Ishikawa (cell line): ENCODE data around the gene FBF1.

Source experiments
- CEBPB ChIP-seq: IDR thresholded peaks from 2 replicates; pipeline ENCODE4 v1.6.1; 2012
- EGR1 ChIP-seq: IDR thresholded peaks from 2 replicates; pipeline ENCODE4 v1.6.1; 2012
- EP300 ChIP-seq: IDR thresholded peaks from 2 replicates; pipeline ENCODE4 v1.6.1; 2012; ENCODE audit warnings: borderline replicate concordance
- FOXM1 ChIP-seq: IDR thresholded peaks from 2 replicates; pipeline ENCODE4 v1.6.1; 2012; ENCODE audit warnings: low read depth, borderline replicate concordance
- NFIC ChIP-seq: IDR thresholded peaks from 2 replicates; pipeline ENCODE4 v1.6.1; 2012
- RAD21 ChIP-seq: IDR thresholded peaks from 2 replicates; pipeline ENCODE4 v1.6.1; 2012; ENCODE audit warnings: low read depth
- REST ChIP-seq: IDR thresholded peaks from 2 replicates; pipeline ENCODE4 v1.6.1; 2012; ENCODE audit warnings: low read depth, mild to moderate bottlenecking
- TAF1 ChIP-seq: IDR thresholded peaks from 2 replicates; pipeline ENCODE4 v1.6.1; 2012; ENCODE audit warnings: low read depth, mild to moderate bottlenecking
- TCF12 ChIP-seq: IDR thresholded peaks from 2 replicates; pipeline ENCODE4 v1.6.1; 2012; ENCODE audit warnings: low read depth
- TEAD4 ChIP-seq: IDR thresholded peaks from 2 replicates; pipeline ENCODE4 v1.6.1; 2012
- USF1 ChIP-seq: IDR thresholded peaks from 2 replicates; pipeline ENCODE4 v1.6.1; 2012
- YY1 ChIP-seq: IDR thresholded peaks from 2 replicates; pipeline ENCODE4 v1.6.1; 2012; ENCODE audit warnings: low read depth
- ZBTB7A ChIP-seq: IDR thresholded peaks from 2 replicates; pipeline ENCODE4 v1.6.1; 2012; ENCODE audit warnings: low read depth
- TF ChIP-seq, protein P1 (sequence below): IDR thresholded peaks from 2 replicates; pipeline ENCODE4 v1.6.1; 2012

The FBF1 gene

DNA sequence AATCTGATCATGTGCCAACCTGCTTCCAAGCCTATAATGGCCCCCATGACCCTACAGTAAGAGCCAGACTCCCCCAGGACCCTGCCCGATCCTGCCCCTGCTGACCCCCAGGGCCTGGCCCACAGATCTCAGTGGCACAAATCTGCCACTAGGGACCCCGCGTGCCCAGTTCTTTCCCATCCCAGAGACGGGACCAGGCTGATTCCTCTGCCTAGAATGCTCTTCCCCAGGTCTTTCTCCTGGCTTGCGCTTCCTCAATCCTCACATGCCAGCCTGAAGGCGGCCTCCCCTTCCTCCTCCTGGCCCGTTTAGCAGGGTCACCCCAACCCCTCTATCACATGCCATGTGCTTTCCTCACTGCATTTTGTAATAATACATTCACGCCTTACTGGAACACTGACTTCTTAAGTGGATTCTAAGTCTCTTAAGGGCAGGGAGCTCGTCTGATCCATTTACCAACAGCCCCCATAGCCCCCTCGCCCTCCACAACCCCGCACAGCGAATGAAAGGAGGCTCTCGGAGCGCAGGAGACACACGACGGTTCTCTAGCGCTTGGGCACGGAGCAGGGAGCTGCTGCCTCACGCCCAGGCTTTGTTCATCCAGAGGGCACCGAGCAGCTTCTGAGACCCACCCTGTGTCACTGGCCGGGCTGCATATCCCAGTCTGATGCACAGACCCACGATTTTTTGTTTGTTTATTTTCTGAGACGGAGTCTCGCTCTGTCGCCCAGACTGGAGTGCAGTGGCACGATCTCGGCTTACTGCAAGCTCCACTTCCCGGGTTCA is 45.3 kb downstream of the FBF1 start:
- no peak for TF ChIP-seq CEBPB
- TF ChIP-seq, protein P1, sequence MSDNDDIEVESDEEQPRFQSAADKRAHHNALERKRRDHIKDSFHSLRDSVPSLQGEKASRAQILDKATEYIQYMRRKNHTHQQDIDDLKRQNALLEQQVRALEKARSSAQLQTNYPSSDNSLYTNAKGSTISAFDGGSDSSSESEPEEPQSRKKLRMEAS: no peak
- TF ChIP-seq ZBTB7A: peak; percentile 27; the same call in 1 of the 2 replicates
- TF ChIP-seq TCF12: no peak
- no peak for TF ChIP-seq YY1
- no peak for TF ChIP-seq FOXM1
- no peak for TF ChIP-seq REST
- TF ChIP-seq EGR1: no peak

GRCh38 chr17:75894049-75894733 is 46.7 kb downstream of the FBF1 start:
- TF ChIP-seq REST (no peak), TCF12 (no peak), EP300 (no peak), USF1 (no peak), RAD21 (no peak), EGR1 (no peak), NFIC (no peak), CEBPB (no peak), TEAD4 (no peak), FOXM1 (no peak), TAF1 (no peak)
- TF ChIP-seq, protein P1: no peak

- no peak for TF ChIP-seq YY1
Observed at GRCh38 chr17:75893305-75894048, 47.4 kb downstream of the FBF1 start.

DNA sequence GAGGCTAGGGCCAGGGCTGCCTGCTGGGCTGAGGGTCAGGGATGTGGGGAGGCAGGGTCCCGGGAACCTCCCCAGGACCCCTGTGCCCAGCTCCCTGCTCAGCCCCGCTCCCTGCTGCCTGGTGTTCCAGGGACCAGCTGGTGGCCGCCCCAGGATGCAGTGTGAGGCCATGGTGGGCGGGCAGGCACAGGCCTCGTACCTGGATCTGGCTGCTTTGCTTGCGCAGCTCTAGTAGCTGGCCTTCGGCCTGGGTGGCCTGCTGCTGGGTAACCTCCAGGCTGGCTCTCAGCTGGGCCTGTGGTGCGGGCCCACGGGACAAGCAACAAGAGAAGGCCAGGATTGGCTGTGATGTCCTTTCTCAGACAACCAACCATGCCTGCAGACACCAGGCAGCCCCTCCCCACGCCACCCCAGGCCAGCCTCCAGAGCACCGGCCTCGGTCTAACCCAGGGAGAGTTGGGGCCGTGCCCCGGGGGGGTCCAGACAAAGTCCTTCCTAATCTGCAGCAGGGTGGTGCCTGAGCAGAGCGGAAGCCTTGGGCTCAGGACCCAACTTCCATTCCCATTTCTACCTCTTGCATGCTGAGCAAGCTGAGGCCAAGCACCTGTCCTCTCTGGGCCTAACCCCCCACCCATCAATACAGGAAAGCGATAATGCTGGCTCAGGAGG is 48.2 kb downstream of the FBF1 start:
- TF ChIP-seq EGR1 (no peak), TAF1 (no peak), USF1 (no peak), YY1 (no peak), ZBTB7A (0 out of 2 replicates have a peak, but pooled peaks have one; percentile 2), REST (no peak)
